Stimulated activated CD8-positive, alpha-beta memory T cell treated with anti-CD3 and anti-CD28 coated beads, Interleukin-15, amount 100 ng/mL, for 1 hour (primary cell): ENCODE data around the gene MEG3.
"Not testable (repeated sequence)": the region's sequence is repeated elsewhere in the genome, so short reads cannot be mapped to it uniquely, and the experiment has no call there.

Experiments used
- DNase-seq: peaks from one replicate; pipeline ENCODE4 v3.0.0-alpha.2; 2020; ENCODE audit warnings: low read depth

The MEG3 gene

DNA sequence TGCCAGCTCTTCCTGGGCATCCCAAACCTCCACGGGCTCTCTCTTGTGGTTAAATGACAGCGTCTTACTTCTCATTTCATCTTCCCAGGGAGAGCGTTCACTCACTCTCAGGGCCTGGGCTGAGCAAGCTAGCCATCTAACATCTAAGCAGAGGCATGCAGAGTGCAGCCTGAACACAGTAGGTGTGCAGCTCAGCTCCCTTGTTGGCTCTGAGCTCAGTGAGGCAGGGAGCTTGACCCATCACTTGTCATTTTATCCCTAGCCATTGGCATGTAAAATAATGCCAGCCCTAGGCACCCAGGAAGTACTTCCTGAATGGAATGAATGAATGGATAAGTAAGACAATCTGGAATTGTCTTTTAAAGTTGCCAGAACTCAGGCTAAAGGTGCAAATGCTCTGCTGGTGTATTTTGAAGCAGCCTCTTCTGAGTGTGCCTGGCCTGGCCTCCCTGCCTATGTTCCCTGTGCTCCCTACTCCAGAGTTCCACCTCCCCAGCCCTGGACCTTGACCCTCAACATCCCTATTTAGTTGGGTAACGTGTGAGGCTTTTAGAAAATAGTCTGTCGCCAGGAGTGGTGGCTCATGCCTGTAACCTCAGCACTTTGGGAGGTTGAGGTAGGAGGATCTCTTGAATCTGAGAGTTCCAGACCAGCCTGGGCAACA, 9.5 kb upstream of the MEG3 start:
- DNase-seq: no peak

DNA sequence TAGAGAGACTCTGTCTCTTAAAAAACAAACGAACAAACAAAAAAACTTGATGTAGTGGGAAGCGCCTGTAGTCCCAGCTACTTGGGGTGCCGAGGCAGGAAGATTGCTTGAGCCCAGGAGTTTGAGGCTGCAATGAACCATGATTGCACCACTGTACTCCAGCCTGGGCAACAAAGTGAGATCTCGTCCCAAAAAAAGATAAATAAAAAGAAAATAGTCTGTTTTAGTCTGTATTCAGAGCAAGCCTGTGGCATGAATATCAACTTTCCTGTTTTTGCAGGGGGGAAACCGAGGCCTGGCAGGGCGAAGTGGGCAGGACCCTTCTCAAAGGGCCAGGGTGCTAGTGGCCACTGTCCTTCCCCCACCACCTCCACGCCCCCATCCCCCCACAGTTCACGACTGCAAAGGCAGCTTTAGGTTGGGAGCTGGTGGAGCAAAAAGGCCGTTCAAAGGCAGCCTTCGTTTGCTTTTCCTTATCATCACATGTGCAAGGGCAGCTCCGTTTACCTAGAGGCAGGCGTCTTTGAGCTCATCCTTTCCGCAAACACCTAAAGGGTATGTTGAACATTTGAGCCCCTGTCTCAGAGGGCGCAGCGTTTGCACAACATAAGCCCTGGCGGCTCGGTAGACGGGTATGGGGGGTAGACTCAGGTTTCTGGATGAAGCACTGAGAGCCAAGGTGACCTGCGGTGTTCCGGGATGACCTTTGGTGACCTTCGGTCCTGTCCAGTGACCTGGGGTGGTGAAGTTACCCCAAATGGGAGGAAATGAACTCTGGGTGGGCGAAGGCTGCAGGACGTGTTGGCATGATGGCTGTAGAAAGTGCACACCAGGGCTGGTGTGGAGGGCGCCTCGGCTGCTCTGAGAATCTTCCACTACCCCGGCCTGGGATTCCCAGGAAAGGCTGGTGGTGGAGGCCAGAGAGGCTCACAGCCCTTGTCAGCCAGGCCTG, 8.7 kb upstream of the MEG3 start:
- no peak for DNase-seq

DNA sequence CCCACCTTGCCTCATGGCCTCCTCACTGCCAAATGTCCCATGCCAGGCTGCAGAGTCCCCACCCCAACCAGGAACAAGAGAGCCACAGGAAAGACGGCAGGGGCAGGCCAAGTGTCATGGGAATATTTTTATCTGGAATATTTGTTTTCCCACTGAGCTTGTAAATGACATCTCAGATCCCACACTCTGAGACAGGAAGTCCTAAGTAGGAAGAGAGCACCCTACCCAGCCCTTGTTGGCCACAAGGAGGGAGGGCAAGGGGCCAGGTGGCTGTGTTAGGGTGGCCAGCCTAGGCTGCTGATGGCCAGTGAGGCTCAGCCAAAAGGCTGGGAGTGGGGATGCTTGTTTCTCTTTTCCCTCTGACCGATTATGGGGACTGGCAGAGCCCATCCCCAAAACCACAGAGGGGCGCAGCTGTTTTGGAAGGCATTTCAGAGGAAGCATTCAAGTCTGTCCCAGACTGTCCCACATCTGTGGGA, 7.7 kb upstream of the MEG3 start:
- DNase-seq: no peak

DNA sequence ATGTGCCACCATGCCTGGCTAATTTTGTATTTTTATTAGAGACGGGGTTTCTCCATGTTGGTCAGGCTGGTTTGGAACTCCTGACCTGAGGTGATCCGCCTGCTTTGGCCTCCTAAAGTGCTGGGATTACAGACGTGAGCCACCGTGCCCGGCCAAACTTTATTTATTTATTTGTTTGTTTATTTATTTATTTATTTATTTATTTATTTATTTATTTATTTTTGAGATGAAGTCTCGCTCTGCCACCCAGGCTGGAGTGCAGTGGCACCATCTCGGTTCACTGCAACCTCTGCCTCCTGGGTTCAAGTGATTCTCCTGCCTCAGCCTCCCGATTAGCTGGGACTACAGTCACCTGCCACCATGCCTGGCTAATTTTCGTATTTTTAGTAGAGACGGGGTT, 7.0 kb upstream of the MEG3 start:
- not testable (repeated sequence) for DNase-seq

DNA sequence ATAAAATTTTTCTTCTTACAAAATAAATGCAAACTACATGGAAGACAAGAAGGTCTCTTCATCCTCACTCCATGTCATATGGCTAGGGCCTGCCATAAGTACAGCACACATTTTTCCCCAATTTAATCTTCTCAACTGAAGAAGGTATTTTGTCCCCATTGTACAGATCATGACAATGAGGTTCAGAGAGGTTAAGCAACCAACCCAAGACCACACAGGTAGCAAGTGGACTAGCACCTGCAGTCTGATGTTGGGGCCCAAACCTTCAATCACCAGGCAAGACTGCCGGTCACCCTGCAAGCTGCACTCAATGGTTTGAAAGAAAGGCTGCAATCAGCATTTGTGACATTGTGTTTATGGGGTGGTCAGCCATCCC, 6.5 kb upstream of the MEG3 start:
- no peak for DNase-seq

DNA sequence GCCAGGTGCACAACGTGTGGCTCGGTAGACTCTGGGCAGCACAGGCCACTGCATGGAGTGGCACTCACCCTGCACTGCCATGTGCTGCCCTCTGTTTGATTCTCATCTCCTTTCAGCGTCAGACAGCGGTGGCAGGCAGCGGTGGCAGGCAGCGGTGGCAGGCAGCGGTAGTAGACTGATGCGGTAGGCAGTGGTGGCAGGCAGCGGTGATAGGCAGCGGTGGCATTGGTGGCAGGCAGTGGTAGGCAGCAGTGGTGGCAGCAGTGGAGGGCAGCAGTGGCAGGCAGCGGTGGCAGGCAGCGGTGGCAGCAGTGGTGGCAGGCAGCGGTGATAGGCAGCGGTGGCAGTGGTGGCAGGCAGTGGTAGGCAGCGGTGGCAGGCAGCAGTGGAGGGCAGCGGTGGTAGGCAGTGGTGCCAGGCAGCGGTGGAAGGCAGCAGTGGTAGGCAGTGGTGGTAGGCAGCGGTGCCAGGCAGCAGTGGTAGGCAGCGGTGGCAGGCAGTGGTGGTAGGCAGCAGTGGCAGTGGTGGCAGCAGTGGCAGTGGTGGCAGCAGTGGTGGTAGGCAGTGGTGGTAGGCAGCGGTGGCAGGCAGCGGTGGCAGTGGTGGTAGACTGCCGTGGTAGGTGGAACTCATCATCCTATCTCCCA, 6.0 kb upstream of the MEG3 start:
- DNase-seq: no peak

DNA sequence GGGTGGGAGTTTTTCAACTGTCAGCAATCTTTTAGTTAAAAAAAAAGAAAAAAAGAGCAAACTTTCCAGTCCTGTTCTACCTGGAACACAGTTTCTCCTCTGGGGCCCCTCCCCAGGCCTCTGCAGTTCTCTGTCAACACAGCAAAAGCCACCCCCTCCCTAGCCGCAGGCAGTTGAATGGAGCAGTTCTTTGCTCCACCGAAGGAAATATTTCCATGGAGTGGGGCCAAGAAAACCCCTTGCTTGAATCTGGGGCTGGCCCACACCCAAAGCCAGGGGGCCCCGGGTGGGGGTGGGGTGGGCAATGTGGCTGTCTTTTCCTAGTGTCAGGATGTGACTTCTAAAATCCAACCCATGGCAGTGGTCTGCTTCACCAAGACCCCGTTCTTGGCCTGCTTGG, 5.0 kb upstream of the MEG3 start:
- no peak for DNase-seq

DNA sequence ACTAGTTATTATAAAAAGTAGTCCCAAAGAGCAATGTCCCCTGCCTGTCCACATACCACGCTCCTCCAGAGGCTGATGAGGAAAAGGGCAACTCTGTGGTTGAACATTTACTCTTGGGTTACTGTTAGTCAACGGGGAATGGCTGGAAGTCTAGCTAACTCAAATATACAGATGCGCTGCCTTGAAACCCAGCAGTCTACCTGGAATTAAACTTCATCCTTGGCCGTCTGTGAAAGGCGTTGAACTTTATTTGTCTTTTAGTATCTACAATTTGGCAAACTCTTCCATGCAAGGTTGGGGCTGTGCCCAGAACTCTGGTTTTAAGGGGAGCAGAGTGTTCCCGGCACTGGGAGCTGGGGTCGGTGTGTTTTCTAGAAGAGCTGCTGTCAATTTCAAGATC, 3.9 kb upstream of the MEG3 start:
- DNase-seq: no peak

DNA sequence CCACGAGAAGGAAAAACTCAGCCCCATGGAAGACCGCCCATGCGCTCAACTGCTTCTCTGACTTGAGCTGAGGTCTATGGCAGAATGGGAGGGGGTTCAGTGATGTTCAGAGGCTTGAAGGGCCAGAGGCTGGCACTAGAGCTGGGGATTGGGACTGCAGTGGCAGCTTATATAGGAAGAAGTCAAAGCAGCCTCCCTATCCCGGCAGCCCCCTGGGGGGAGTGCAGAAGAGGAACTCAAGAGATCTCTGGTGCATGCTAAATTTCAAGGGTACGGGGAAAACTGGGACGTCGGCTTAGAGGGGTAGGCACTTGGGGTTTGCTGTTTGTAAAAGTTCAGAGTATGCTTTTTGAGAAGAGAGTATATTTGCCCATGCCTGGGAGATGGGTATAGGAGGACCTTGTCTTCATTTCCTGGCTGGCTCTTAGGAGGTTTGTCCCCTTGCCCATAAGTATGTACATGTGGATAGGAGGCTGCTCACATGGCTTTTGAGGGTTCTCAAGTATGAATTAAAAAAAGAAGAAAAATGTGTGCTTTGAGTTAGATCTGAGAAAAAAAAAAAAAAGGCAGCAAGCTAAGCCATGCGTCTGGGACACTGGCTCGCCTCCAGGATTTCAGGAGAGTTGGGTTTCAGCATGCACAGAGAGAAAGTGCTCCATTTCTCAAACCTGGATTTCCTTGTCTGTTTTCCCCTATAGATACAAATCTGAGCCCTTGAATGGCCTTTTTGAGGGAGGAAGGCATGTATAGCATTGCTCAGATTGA, 3.2 kb upstream of the MEG3 start:
- no peak for DNase-seq

DNA sequence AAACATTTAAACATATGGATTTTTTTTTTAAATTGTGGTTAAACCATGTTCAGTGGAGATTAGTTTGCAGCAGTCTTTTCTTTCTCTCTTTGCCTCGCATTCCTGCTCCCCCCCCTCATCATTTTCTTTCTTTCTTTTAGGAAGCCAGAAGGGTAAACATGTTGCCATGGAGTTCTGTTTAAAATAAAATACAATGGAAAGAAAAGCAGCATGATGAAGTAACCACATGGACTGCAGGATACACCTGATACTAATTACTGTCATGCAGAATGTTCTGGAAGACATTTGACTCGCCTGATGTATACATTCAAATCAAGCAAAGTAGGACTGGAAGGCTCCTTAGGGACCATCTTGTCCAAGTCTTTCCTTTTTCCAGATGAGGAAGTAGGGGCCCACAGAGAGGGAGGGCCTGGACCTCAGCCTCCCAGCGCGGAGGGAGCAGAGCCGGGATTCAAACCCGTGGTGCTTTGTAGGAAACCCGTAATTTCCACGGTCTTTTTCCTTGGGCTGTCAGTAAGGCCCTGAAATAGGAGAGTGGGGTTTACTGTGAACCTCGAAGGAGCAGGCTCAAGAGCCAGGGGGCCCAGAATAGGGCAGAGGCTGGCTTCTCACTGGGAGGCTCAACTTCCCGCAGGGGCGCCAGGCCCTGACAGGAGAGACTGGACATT, 2.4 kb upstream of the MEG3 start:
- no peak for DNase-seq

DNA sequence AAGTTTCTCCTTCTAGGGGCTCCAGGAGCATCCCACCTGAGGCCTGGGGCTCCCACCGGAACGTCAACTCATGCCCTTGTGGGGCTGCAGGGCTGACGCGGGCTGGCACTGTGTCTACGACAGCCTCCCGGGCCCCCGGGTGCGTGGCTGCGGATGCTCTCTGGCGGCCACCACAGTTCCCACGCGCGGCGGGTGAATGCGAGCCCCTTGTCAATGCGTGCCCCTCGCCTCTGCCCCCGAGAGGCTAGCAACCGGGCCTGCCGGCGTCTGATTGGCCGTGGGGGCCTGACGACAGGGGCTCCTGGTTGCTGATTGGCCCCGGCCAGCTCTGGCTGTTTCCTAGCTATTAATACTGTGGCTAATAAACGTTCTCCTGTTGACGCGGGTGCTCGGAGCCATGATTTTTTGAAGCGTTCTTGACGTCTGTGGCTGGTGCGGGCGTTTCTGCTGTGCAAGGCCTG, 1.8 kb upstream of the MEG3 start:
- DNase-seq: no peak

DNA sequence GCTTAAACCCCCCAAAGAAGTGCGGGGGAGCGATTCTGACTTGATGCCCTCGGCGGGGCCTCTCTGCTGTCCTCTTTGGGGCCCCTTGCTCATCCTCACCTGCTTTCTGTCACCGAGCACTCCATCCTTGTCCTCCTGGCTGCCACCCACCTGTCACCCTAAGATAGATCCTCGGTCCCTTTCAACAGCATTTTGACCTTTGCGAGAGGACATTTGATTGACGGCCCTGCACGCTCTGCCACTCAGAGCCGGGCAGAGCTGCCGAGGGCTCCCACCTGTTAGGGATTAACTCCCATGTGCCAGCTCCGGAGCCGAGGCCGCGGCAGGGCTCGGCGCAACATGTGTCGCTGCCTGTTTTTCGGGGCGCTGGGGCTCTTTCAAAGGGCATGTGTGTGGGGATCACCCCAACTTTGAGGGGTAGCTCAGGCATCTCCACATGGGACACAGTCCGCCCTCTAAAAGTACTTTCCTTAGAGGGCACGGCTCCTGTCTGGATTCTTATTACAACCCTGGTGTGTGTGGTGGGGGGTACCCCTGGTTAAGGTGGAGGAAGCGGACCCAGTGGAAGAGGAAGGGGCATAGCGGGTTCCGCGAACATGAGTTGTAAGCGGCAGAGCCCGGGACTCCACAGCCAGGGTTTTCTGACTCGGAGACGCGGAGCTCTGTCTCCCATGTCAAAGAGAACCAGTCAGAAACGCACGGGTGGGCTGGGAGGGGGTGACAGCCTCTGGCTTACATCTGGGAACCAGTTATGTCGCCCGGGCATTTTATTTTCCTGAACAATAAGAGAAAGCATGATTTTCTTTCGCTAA, 811 bp upstream of the MEG3 start:
- no peak for DNase-seq

DNA sequence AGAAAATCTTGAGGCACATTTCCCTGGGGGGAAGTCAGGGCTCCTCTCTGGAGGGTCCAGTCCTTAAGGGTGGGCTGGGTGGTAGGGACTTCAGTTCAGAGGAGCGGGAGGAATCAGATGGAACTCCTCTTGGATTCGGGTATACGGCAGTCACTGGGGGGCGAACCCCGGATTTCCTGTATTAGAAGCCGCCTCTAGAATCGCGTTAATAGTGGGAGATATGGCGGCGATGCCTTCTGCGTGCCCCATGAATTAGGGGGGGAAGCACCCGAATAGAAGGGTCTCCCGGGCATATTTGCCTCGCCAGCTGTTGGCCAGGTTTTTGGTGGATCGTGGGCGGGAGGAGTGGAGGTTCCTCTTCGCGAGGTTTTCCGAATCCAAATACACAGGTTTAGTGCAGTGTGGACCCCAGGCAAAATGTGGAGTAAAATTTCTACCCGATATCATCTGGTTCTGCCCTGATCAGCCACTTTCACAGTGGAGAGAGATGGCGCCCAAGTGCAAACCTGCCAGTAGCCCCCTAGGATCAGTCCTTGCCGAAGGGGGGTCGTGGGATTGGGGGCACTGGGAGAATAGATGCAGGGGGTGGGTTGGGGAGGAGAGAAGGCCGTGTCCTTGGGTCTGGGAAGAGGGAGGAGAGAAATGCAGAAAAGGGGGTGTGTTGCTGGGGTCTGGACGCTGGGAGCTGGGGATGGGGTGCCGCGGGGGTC, 628 bp downstream of the MEG3 start:
- no peak for DNase-seq

DNA sequence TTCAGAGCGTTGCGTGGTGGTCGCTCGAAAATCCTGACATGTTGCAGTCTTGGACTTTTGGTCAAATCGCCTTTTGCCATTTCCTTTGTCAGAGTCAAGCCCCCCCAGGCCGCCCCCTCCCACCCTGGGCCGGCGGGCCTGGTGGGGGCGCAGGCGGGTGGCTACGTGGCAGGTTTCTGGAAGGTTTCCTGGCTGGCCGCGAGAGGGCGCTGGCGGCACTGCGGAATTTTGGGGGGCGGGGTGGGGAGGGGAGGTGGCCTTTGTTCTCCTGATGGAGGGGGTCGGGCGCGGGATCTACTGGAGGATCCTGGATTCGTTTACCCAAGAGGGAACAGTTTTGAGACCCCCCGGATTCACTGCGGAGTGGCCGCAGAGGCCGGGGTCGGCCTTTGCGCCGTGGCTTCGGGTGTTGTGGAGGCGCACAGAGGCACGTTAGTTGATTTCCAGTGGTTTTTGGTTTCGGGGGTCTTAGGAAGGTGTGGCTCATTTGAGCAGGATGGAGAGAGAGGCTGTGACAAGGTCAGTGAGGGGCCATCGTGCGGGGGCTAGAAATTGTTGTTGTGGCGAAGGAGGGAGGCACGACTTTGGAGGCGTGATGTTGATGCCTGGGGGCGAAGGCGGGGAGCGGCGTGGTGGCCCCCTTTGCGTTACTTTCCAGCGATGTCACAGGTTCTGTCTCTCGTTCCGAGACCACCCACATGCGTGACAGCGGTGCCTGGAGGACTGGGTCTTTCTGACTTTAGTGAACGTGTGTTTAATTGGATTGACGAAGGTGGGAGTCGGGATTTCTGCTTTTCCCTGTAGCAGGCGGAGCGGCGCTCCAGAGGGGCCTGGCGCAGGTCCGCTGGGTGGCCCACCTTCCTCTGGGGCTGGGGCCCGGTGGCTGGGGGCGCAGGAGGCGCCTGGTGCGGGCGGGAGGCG, 1.4 kb downstream of the MEG3 start:
- DNase-seq: no peak

DNA sequence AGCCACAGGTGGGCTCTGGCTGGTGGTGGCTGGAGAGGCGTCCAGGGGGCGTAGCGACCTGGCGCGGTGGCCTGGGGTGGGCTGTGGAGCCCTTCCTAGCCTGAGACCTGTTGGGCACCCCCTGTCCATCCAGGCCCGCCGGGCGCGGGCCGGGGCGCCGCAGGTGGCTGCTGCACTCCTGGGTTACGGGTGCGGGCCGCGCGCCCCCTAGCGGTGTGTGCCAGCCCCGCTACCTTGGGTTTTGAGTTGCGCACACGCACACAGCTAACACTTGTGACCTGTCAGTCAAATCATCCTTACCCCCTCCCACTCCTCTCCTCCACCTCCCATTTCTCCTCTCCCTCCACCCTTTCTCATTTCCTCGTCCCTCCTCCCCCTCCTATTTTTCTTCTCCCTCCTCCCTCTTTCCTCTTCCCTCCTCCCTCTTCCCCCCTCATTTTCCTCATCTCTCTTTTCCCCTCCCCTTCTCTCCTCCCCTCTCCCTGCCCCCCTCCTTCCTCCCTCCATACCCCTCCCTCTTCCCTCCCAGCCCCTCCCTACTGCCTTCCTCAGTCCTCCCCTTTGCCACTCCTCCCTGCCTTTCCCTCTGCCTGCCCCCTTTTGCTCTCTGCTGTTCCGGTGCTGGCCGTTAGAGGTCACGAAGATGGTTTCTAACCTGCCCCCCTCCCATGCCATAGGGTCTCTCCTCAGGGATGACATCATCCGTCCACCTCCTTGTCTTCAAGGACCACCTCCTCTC, 2.3 kb downstream of the MEG3 start:
- DNase-seq: no peak

DNA sequence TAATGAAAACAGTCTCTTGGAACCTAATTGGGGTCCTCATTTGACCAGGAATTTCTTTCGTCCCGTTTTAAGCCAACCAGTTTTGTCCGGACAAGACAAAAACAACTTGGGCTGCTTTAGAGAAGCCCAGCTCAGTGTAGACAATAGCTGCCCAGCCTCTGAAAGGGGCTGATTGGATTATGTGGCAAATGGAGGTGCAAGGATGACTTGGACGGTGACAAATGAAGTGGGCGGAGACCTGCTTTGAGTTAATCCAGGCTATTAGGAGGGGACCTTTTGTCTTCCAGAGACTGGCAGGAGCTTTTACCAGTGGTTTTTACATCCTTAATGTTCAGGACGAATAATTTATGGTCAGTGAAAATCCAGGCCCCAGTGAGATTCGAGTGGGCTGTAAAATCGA, 4.8 kb downstream of the MEG3 start:
- DNase-seq: no peak

DNA sequence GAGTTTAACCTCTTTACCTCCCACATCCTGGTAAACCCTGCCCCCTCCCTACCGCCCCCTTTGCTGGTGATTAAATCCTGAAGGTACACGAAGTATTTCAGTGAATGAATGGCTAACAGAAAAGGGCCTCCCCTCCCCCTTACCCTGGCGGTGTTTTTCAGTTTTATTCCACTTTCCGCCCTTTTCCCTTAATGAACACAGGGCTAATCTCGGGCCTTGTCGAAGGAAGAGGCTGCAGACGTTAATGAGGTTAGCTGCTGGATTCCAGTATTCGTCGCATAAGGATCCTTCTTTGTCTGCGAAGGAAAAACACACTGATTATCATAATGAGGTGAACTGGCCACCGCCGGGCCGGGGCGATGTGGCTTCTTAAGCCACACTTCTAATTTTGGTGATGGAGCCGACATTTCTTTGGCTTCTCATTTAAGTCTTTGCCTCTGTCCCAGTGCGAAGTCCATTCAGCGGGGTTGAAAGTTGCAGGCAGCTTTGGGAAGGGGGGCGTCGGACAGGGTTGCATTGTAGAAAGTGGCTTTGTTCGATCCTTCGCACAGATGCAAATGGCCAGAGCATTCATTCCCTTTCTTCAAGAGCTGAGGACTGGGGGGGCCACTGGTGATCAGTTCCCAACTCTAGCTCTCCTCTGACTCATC, 6.5 kb downstream of the MEG3 start:
- no peak for DNase-seq
